Measurements from ENCODE around the gene APC2.
A peak's percentile ranks its signal among the peaks of the same experiment; 100 is the strongest.
"Not testable (repeated sequence)": the region's sequence is repeated elsewhere in the genome, so short reads cannot be mapped to it uniquely, and the experiment has no call there.

APC2 gene

GRCh38 chr19:1499231-1499630 is 49.3 kb downstream of the APC2 start:
- not testable (repeated sequence) for DNase-seq

- no peak for DNase-seq
Observed at GRCh38 chr19:1501200-1501595, 51.3 kb downstream of the APC2 start.

DNA sequence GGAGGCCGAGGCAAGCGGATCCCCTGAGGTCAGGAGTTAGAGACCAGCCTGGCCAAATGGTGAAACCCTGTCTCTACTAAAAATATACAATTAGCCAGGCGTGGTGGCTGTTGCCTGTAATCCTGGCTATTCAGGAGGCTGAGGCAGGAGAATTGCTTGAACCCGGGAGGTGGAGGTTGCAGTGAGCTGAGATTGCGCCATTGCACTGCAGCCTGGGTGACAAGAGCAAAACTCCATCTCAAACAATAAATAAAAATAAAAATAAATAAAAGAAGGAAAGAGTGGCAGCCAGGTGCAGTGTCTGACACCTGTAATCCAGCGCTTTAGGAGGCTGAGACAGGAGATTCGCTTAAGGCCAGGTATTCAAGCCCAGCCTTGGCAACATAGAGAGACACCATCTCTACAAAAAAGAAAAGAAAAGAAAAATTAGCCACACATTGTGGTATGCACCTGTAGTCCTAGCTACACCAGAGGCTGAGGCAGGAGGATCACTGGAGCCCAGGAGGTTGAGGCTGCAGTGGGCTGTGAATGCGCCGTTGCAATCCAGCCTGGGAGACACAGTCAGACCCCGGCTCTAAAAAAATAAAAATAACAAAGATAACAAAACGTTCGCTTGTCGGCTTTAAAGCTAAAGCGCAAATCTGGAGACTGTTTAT is 52.6 kb downstream of the APC2 start:
- DNase-seq, result no peak

DNA sequence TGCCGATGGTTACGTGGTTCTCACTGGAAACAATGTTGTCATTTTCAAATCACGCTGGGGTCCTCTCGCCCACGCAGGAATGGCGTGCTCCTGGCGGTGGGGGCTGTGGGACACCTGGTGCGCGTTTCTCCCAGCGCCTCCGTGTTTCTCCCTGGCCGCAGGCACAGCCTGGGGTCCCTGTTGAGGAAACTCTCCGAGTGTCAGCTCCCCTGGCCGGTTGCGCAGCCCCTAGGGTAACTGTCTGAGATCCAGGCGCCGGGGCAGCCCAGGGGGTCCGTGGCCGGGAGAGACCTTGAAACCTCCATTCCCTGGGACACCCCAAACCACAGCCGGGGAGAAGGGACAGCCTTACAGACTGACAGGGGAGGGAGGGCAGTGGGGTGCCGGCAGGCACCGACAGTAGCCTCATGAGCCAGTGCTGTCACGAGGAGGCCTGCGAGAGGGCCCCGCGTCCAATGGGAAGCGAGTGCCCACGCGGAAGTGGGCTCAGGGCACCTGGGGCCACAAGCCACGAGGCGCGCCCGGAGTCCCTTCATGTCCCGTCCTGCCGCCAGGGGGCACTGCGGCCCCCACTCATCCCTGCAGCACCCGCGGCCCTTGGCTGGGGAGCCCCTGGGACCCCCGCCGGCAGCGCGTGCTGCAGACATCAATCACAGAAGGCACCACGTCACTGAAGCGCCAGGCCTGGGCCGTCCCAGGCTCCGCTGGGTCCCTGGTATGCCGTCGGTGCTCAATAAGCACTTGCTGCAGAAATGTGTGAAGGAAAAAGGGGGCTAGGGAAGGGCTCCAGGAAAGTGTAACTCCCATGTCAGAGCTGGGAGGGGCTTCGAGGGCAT is 53.4 kb downstream of the APC2 start:
- DNase-seq, result no peak

DNA sequence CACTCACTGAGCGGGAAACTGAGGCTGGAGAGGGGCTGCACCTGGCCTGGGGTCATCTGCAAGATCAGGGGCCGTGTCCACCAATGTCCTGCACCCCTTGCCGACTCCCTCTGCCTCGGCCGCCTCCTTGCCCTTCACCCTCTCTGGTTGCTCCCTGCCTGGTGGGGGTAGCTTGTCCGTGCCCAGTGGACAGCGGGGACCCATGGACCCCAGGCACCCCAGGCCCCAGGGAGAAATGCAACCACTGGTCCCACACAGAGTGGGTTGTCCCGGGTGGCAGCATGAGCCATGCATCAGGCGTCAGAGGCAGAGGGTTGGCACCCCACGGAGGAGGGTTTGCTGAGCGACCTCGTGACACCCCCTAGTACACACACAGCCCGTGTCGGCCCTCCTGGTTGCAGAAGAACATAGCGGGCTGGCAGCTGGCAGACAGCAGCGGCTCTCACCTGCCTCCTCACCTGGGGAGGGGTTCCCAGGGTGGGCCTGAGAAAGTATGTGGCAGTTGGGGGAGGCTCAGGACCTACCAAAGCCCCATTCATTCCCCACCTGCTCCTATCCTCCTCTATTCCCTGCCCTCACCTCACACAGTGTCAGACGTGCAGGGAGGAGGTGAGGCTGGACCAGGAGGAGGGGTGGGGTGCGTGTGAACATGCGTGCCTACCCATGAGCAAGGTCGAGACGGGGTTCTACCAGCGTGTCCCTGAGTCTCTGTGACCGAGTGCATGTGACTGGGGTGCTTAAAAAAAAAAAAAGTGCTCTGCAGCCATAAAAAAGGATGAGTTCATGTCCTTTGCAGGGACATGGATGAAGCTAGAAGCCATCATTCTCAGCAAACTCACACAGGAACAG is 54.2 kb downstream of the APC2 start:
- no peak for DNase-seq

- no peak for DNase-seq
Observed at GRCh38 chr19:1505012-1505411, 55.1 kb downstream of the APC2 start.

DNA sequence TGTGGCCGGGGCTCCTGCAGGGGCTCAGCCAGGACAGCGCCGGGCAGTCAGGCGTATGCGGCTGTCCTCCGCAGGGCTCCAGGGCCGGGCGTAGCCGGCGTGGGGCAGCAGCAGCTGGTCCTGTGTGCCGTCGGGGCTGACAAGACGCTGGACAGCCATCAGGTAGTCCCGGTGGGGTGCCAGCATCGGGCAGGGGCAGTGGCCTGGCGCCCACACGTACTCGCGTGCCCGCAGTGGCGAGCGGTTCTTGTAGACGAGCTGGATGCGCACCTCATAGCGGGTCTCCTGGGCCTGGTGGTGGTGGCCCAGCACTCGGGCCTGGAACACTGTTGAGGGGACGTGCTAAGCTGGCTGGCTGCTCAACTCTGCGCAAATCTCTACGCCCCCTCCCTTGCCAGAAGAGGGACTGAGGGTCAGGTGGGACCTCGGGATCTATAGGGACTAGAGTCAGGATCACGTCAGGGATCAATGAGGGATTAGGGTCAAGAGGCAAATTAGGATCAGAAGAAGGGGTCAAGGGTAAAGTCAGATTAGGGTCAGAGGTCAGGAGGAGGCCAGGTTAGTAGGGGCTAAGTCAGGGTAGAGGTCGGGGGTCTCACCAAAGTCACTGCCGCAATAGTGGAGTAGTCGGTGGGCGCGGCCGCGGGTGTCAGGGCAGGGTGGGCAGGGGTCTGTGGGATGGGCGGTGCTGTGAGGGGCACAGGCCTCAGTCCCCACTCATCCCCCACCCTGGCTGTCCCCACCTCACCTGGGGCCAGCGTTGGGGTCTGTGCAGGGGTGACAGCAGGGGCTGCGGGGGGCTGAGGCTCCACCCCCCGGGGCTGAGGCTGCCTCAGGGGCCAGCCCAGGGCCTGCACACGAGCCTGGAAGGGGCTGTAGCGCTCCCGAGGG is 56.3 kb downstream of the APC2 start:
- no peak for DNase-seq

DNA sequence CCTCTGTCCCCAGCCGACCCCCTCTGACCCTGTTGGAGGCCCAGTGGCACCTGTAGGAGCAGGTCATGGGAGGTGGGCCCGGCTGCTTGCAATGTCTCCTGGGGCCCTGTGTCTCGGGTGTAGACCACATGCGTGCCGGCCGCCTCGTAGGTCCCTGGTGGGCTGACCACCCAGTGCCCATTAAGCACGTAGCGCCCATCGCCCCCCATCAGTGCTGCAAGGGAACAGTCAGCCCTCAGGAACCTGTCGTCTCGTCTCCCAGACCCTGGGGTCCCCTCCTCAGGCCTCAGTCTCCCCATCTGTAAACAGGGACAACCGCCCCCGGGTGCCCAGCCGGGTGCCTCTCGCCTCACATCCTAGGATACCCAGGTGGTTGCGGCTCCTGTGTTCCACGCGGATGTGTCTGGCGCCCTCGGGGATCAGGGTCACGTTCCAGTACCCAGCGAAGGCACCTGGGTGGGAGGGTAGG is 57.3 kb downstream of the APC2 start:
- no peak for DNase-seq

DNA sequence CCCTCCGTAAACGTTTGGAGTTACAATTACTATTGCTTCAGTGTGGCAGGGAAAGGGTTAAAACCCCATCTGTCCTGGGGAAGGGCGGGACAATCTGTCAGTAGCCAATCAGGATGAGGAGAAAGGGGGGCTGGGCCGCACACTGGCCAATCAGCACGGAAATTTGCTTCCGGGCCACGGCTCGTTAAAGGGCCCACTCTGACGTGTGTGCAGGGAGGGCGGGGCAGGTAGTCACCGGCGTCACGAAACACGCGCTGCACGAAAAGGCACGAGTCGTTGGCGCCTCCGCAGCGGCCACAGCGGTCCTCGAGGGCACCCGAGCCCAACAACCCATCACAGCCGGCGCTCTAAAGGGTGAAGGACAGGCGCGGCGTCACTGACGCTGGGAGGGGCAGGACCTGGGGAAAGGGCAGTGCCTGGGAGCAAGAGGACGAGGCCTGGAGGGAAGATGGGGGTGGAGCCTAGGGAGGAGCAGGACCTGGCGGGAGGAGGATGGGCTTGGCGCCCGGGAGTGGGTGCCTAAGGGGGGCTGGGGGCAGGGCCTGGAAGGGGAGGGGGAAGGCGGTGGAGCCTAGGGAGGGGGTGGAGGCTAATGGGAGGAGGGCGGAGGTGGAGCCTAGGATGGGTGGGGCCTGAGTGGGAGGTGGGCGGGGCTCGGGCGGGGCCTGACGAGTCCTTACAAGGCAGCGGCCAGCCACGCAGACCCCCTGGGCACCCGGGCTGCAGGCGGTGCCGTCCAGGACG is 58.0 kb downstream of the APC2 start:
- DNase-seq, result peak; percentile 96

DNA sequence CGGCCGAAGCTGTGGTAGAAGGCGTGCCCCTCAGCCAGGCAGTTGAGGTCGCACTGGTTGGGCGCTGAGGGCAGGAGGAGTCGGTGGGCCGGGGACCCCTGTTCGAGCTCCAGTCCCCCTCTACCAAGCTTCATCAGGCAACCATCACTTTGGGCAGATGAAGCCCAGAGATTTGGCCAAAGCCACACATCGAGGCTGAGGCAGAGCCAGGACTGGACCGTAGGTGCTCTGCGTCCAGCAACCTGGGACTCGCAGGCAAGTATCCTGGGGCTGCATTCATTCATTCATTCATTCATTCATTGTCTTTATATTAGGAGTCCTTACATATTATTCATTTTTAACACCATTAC is 58.6 kb downstream of the APC2 start:
- DNase-seq, result no peak

- no peak for DNase-seq
Observed at GRCh38 chr19:1509602-1510441, 59.9 kb downstream of the APC2 start.

- no peak for DNase-seq
Observed at GRCh38 chr19:1510442-1510806, 60.5 kb downstream of the APC2 start.

DNA sequence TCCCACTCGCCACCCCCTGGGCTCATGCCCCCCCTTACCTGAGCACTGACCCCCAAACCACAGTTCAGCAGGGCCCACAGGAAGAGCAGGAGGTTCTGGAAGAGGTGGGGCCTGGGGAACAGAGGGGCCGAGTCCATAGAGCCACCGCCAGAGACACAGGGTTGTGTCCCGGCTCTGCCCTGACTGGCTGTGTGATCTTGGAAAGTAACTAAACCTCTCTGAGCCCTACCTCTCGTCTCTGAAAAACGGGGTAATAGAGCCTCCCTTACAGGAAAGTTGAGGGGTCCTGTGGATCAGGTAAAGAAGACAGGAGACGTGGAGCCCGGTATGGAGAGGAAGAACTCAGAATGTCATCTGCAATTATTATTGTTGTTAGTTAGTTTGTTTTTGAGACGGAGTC is 60.9 kb downstream of the APC2 start:
- no peak for DNase-seq

DNA sequence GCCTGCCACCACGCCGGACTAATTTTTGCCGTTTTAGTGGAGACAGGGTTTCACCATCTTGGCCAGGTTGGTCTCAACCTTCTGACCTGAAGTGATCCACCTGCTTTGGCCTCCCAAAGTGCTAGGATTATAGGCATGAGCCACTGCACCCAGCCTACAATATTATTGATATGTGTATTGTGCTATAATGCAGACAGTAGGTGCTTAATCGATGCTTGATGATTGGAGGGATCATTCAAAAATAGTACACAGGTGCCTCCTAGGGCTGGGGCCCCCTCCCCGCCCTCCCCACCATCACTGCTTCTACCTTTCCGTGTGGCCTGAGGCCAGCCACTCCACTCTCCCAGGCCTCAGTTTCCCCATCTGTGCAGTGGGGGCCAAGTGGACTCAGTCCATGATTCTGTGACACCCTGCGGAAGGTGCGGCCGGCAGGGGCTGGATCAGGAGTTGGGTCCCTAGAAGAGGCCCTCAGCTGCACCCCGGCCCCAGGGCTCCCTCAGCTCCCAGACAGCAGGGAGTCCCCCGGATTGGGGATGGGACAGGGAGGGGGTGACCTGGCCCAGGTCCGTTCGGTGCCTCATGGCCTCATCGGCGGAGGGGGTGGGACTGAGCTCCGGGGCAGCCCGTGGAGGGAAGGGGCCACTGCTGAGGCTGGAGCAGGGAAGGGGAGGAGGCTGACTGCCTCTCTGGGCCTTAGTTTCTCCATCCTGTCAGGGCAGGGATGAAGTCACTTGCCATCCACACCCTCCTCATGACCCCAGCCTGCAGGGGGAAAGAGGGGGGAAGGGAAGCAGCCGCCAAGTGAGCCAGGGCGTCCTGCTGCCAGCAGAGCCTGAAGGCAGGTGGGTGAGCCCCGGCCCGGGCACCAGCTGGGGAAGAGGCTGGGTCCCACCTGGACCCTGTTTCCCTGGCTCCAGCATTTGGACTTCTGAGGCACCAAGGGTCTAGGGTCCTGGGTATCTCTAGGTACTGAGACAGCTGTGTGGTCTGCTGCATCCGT is 61.7 kb downstream of the APC2 start:
- DNase-seq, result no peak

DNA sequence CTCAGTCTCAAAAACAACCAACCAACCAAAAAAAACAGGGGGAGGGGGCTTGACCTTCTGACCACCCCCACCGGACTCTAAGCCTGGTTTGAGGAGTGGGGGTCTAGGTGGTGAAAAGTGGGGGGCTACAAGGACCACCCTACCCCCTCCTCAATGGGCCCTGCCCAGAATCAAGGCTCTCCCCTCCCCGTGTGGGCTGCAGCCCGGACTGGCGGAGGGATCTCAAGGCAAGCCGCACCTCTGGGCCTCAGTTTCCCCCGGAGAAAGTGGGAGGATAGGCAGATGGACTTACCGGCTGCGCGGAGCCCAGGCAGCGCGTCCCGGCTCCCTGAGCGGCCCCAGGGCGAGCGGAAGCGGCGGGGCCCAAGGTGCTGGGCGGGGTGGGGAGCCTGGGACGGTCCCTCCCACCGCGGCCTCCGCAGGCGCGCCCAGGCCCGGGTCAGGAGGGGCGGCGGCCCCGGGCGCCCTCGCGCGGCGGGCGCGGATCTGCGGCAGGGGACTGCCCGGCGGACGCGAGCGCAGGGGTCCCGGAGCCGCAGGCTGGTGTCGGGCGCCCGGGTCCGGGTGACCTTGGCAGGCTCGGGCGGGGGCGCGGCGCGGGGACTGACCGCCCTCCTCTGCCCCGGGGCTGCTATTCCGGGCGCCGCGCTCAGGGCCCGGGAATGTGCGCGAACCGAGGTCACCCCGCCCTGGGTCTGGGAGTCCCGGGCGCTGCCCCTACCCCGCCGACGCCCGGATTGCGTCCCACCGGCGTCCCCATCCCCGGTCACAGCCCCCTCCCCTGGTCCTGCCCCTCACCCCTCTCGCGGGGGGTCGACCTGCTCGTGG is 63.0 kb downstream of the APC2 start, which contains the start of gene ADAMTSL5:
TSS of gene ADAMTSL5 (minus strand) at position 349 of the 828 bp plus-strand sequence. CDS start 2,076 bp downstream, outside the sequence.
- DNase-seq, result no peak

- no peak for DNase-seq
Observed at GRCh38 chr19:1513499-1514294, 63.8 kb downstream of the APC2 start.

DNA sequence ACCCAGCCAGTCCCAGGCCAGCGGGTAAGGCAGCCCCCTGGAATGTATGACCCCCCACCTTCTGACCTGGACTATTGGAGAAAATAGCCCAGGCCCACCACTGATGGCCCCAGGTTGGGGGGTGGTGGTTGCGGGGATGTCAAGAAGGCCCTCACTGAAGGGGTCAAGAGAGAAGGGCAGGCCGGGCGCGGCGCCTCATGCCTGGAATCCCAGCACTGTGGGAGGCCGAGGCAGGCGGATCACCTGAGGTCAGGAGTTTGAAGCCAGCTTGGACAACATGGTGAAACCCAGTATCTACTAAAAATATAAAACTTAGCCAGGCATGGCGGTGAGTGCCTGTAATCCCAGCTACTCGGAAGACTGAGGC is 64.4 kb downstream of the APC2 start:
- DNase-seq, result no peak

All from DMS79 treated with DMSO at 0.1 percent for 48 hours (cell line).